22Rv1 (cell line): ENCODE data around the gene RND1.
"Not testable (repeated sequence)": the region's sequence is repeated elsewhere in the genome, so short reads cannot be mapped to it uniquely, and the experiment has no call there.

Source experiments
- H3K27ac ChIP-seq: fragments of 450-650 bp; 2 replicates; pipeline ENCODE4 v1.5.1; 2017
- ZFX ChIP-seq: fragments of 450-650 bp; IDR thresholded peaks from 2 replicates; pipeline ENCODE4 v1.6.1; 2017; ENCODE audit warnings: antibody characterized with exemption, borderline replicate concordance
- TF ChIP-seq, protein P1 (sequence below): fragments of 450-650 bp; IDR thresholded peaks from 2 replicates; pipeline ENCODE4 v1.5.1; 2017; ENCODE audit warnings: mild to moderate bottlenecking

Gene RND1

DNA sequence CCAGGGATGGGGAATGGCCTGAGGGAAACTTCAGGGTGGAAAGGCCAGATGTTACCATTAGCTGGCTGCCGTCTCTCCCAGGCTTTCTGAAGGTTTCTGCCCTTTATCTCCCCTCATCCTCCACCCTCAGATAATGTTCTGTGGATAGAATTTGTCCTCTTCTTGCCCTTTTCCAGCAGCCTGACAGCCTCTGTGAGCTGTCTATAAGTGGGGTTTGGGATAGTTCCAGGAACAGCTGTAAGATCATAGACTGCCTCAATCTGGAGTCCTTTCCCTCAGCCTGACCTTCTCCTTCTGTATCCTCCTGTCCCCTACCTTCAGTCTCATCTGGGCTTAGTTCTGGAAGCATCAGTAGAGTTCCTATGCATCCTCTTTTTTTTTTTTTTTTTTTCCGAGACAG lies 2.8 kb upstream of the RND1 start:
- TF ChIP-seq, protein P1, sequence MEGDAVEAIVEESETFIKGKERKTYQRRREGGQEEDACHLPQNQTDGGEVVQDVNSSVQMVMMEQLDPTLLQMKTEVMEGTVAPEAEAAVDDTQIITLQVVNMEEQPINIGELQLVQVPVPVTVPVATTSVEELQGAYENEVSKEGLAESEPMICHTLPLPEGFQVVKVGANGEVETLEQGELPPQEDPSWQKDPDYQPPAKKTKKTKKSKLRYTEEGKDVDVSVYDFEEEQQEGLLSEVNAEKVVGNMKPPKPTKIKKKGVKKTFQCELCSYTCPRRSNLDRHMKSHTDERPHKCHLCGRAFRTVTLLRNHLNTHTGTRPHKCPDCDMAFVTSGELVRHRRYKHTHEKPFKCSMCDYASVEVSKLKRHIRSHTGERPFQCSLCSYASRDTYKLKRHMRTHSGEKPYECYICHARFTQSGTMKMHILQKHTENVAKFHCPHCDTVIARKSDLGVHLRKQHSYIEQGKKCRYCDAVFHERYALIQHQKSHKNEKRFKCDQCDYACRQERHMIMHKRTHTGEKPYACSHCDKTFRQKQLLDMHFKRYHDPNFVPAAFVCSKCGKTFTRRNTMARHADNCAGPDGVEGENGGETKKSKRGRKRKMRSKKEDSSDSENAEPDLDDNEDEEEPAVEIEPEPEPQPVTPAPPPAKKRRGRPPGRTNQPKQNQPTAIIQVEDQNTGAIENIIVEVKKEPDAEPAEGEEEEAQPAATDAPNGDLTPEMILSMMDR, result no peak
- TF ChIP-seq ZFX, result no peak
- H3K27ac ChIP-seq, result peak overlapping the region; percentile 80

DNA sequence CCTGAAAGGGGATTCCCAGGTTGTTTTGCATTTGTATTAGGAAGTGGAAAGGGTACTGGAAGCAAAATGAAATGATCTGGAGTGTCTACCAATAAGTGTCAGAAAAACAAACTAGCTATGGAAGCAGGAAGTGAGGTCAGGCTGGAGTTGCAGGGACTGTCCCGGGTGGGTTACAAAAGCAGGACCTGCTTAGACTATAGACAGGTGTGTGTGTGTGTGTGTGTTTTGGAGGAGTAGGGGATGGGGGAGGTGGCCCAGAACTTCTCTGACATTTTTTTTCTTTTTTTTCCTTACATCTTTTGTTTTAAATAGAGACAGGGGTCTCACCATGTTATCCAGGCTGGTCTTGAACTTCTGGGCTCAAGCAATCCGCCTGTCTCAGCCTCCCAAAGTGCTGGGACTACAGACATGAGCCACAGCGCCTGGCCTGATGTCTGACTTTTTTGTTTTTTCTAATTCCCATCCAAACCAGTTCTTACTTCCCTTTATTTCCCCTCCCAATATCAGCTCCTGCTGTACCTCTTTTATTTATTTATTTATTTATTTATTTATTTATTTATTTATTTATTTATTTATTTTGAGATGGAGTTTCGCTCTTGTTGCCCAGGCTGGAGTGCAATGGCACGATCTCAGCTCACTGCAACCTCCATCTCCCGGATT lies 512 bp upstream of the RND1 start:
- TF ChIP-seq, protein P1, result 0 out of 2 replicates have a peak, but pooled peaks have one; percentile 6
- TF ChIP-seq ZFX, result no peak
- H3K27ac ChIP-seq, result peak overlapping the region; percentile 80

DNA sequence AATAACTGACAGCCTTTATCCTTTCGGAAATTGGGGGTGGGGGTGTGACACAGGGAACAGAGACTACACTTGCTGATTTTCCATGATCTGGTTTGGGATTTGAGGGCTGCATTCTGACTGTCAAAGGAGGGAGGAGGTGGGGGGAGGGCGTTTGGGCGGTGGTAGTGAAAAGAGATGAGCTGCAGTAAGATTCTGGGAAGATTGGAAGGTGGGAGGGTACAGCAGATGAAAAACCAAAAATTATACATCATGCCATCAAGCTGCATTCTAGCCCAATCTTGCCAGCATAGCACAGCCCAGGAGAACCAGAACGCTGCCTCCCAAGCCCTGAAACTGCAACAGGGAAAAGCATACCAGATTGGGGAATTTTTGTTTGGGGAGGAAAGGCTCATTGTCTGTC lies 2.4 kb downstream of the RND1 start:
- no peak for TF ChIP-seq ZFX
- TF ChIP-seq, protein P1, result no peak
- H3K27ac ChIP-seq, result no peak overlapping the region

DNA sequence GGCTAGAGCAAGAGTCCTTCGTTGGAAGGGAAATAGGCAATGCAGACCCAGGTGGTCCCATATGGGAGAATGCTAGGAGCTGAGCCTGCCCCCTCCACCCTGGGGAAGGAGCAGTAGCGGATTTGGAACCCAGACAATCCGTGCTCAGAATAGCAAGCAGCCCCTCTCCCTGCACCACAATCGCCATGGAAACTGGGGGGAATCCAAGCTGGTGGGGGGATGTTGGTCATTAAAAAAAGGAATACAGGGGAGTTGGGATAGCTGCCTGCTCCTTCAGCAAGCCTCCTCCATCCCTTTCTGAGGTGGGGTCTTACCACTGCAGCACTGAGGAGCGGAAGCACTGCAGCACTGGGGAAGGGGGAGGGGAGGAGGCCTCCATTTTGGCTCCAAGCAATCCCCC lies 2.9 kb downstream of the RND1 start:
- no peak for TF ChIP-seq ZFX
- TF ChIP-seq, protein P1, result no peak

DNA sequence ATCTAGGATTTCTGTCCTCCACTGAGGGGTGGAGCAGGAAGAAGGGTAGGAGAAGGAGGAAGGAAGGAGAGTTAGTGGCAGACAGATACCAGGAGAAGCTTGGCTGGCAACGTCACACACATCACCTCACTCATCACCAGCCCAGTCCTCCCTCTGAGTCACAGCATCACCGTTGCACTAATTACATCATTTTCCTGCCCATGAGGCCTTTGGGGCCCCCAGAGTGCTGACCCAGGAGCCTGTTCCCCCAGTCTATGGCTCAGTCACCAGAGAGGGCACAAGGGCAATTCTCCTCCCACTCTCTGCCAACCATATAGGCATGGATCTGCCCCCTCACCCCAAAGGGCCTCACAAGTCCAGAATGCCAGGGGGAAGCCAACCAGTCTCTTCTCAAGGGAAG lies 4.6 kb downstream of the RND1 start:
- H3K27ac ChIP-seq, result no peak overlapping the region
- TF ChIP-seq, protein P1, result no peak
- TF ChIP-seq ZFX, result no peak

More for the DNA sequence above, 2.9 kb downstream of the RND1 start:
- no peak overlapping the region for H3K27ac ChIP-seq

DNA sequence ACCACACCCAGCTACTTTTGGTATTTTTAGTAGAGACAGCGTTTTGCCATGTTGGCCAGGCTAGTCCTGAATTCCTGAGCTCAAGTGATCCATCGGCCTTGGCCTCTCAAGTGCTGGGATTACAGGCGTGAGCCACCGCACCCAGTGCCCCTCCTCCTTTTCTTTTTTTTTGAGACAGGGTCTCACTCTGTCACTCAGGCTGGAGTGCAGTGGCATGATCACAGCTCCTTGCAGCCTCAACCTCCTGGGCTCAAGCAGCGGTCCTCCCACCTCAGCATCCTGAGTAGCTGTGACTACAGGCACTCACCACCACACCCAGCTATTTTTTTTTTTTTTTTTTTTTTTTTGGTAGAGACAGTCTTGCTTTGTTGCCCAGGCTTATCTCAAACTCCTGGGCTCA lies 5.4 kb downstream of the RND1 start:
- not testable (repeated sequence) for H3K27ac ChIP-seq

DNA sequence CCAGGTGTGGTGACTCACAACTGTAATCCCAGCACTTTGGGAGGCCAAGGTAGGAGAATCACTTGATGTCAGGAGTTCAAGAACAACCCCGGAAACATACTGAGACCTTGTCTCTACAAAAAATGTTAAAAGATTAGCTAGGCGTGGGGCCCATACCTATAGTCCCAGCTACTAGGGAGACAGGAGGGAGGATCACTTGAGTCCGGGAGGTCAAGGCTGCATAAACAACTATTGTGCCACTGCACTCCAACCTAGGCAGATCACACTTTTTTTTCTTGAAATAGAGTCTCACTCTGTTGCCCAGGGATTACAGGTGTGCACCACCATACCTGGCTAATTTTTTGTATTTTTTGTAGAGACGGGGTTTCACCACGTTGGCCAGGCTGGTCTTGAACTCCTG lies 6.1 kb downstream of the RND1 start:
- no peak for TF ChIP-seq ZFX
- TF ChIP-seq, protein P1, result no peak
- no peak overlapping the region for H3K27ac ChIP-seq

DNA sequence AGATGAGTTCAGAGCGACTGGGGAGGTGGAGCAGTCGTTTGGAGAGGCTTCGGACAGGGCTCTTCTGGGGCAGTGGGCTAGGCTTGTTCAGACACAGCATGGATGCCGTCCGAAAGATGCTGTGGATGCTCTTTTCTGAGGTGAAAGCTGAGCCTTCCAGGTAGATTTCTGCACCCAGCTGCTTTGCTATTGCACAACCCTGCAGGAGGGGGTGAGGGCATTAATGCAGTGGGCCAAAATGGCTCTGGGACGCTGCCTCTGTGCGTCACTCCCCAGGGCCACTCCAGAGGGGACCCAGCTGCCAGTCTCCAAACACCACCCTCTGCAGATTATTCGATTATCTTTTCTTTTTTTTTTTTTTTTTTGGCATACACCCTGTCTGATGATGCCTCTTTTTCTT lies 7.6 kb downstream of the RND1 start:
- TF ChIP-seq, protein P1, result no peak
- TF ChIP-seq ZFX, result no peak
- H3K27ac ChIP-seq, result no peak overlapping the region
